ENCODE data around the gene TEC.
"Not testable (repeated sequence)": the region's sequence is repeated elsewhere in the genome, so short reads cannot be mapped to it uniquely, and the experiment has no call there.

Gene TEC

GRCh38 chr4:48242511-48243195 lies 27.0 kb downstream of the TEC start:
- no peak for DNase-seq (ENCODE audit: low spot score)

- no peak for DNase-seq (ENCODE audit: low spot score)
These were observed 27.9 kb downstream of the TEC start for GRCh38 chr4:48241731-48242130.

- no peak for DNase-seq (ENCODE audit: low spot score)
These were observed 31.5 kb downstream of the TEC start for GRCh38 chr4:48237996-48238645.

- no peak for DNase-seq (ENCODE audit: low spot score)
These were observed 34.6 kb downstream of the TEC start for GRCh38 chr4:48235050-48235449.

- DNase-seq (ENCODE audit: low spot score) = no peak
These were observed 35.1 kb downstream of the TEC start for GRCh38 chr4:48234575-48234974.

- DNase-seq (ENCODE audit: low spot score) = no peak
These were observed 40.7 kb downstream of the TEC start for GRCh38 chr4:48228949-48229348.

GRCh38 chr4:48227662-48228061 lies 42.0 kb downstream of the TEC start:
- no peak for DNase-seq (ENCODE audit: low spot score)

- no peak for DNase-seq (ENCODE audit: low spot score)
These were observed 43.4 kb downstream of the TEC start for GRCh38 chr4:48226199-48226598.

- no peak for DNase-seq (ENCODE audit: low spot score)
These were observed 44.1 kb downstream of the TEC start for GRCh38 chr4:48225368-48226141.

GRCh38 chr4:48224606-48225005 lies 45.0 kb downstream of the TEC start:
- no peak for DNase-seq (ENCODE audit: low spot score)

GRCh38 chr4:48223633-48224295 lies 45.9 kb downstream of the TEC start:
- no peak for DNase-seq (ENCODE audit: low spot score)

GRCh38 chr4:48222491-48222890 lies 47.1 kb downstream of the TEC start:
- DNase-seq (ENCODE audit: low spot score) = no peak

- not testable (repeated sequence) for DNase-seq (ENCODE audit: low spot score)
These were observed 50.2 kb downstream of the TEC start for GRCh38 chr4:48219430-48219829.

- no peak for DNase-seq (ENCODE audit: low spot score)
These were observed 53.1 kb downstream of the TEC start for GRCh38 chr4:48216563-48216962.

GRCh38 chr4:48215977-48216376 lies 53.7 kb downstream of the TEC start:
- DNase-seq (ENCODE audit: low spot score) = no peak

GRCh38 chr4:48212165-48212564 lies 57.5 kb downstream of the TEC start:
- DNase-seq (ENCODE audit: low spot score) = no peak

- no peak for DNase-seq (ENCODE audit: low spot score)
These were observed 58.7 kb downstream of the TEC start for GRCh38 chr4:48210966-48211328.

- no peak for DNase-seq (ENCODE audit: low spot score)
These were observed 64.0 kb downstream of the TEC start for GRCh38 chr4:48205626-48206025.

GRCh38 chr4:48205107-48205506 lies 64.5 kb downstream of the TEC start:
- no peak for DNase-seq (ENCODE audit: low spot score)

- DNase-seq (ENCODE audit: low spot score) = no peak
These were observed 65.8 kb downstream of the TEC start for GRCh38 chr4:48203819-48204218.

- DNase-seq (ENCODE audit: low spot score) = no peak
These were observed 71.9 kb downstream of the TEC start for GRCh38 chr4:48197643-48198237.

- DNase-seq (ENCODE audit: low spot score) = no peak
These were observed 72.7 kb downstream of the TEC start for GRCh38 chr4:48196758-48197504.

Measured in kidney capillary endothelial cell (primary cell).